ENCODE data around the gene C1QL4. TPM values are rescaled to one million over a fixed set of nuclear protein-coding genes. Genes with fewer than 3 reads are reported as not detected.
A peak's percentile ranks its signal among the peaks of the same experiment; 100 is the strongest.

Gene C1QL4
- total and polyA plus RNA-seq, 12 donors = not detected

DNA sequence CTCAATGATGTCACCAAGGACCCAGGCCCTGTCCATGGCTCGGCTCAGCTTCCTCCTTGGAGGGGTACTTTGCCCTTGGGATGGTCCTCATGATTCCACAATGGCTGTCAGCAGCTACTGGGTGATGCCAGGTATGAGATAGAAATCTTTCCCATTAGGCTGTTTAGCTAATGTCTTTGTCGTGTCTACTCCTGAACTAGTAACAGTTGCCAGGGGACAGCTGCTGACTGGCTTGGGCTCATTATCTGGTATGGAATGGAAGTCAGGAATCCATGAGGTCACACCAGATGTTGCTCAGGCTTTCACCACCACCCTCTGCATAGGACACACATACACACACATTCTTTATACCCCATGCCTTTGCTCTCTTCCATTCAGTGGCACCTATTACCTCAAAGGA, 32.8 kb downstream of the C1QL4 start:
- Histone ChIP-seq H3K4me3 (no peak overlapping the region), H3K36me3 (no peaks in the 10 kb centered on the region), H3K4me1 (no peaks in the 10 kb centered on the region), H3K27me3 (peaks cover 0 to 79% (median 47%) of the 10 kb centered on the region in 7 donors), H3K9me3 (no peaks in the 10 kb centered on the region), H3K27ac (no peak overlapping the region)
- intact Hi-C loops (cut with DNase I) = no loop called here
- ATAC-seq = no peak
- 59% methylated on average over 2 of the region's 2 CpGs for WGBS, 2 donors
- no peak for DNase-seq
- TF ChIP-seq, protein P1, sequence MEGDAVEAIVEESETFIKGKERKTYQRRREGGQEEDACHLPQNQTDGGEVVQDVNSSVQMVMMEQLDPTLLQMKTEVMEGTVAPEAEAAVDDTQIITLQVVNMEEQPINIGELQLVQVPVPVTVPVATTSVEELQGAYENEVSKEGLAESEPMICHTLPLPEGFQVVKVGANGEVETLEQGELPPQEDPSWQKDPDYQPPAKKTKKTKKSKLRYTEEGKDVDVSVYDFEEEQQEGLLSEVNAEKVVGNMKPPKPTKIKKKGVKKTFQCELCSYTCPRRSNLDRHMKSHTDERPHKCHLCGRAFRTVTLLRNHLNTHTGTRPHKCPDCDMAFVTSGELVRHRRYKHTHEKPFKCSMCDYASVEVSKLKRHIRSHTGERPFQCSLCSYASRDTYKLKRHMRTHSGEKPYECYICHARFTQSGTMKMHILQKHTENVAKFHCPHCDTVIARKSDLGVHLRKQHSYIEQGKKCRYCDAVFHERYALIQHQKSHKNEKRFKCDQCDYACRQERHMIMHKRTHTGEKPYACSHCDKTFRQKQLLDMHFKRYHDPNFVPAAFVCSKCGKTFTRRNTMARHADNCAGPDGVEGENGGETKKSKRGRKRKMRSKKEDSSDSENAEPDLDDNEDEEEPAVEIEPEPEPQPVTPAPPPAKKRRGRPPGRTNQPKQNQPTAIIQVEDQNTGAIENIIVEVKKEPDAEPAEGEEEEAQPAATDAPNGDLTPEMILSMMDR (IDR thresholded peaks at IDR 0.05) = no peak

DNA sequence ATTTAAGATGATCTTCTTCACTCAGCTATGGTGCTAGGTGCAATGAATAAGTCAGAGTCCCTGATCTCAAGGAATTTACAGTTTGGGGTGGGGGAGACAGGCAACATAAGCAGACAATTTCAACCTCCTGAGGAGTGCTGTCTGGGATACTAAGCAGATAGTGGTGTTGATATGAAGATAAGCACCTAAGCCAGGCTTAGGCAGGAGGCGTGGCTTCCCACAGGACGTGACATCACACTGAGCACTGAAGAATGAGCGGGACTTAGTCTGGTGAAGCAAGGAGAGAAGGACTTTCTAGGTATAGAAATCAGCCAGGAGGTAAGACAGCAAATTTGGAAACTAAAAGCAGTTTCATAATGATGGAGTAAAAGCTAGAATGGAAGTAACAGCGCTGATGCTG, 35.2 kb downstream of the C1QL4 start:
- Histone ChIP-seq H3K27me3 (peaks cover 10 to 81% (median 65%) of the 10 kb centered on the region in 7 donors), H3K4me3 (no peak overlapping the region), H3K27ac (no peak overlapping the region), H3K9me3 (no peaks in the 10 kb centered on the region), H3K36me3 (no peaks in the 10 kb centered on the region), H3K4me1 (peaks cover 5 to 15% (median 9%) of the 10 kb centered on the region in 9 donors)
- intact Hi-C loops (cut with DNase I) = no loop called here
- TF ChIP-seq, protein P1 (IDR thresholded peaks at IDR 0.05) = no peak
- no peak for ATAC-seq
- DNase-seq = no peak
- WGBS, 2 donors = 67 to 69% methylated on average over 4 of the region's 4 CpGs

DNA sequence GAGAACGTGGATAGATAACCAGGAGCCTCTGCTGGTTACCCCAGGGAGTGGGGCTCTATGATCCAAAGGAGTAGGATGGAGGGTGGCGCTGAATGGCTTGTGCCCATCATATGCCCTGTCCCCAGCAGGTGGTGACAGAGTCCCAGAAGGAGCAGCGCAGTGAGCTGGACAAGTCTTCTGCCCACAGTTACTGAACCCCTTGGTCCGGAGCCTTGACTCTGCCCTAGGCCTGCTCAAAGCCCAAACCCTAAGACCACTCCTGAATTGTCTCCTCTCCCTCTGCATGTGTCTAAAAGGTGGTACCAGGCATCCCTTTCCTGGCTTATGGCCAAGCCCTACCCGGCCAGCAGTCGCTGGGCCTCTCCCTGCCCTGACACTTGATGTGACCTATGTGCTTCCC, 38.8 kb downstream of the C1QL4 start:
- peak overlapping the region in 1 of 10 donors; percentile 25 for H3K4me3 ChIP-seq
- no peaks in the 10 kb centered on the region for H3K9me3 ChIP-seq
- intact Hi-C loops (cut with DNase I) = loop anchor here in 2 of 10 donors (5.0 to 10.0 kb wide), 2 partner anchors 34 to 47 kb away; partner anchors contain the start of gene DNAJC22 (in 1 of the 2)
- DNase-seq (no peak), ATAC-seq (peak in 2 of 8 donors; percentile 19 to 32)
- H3K36me3 ChIP-seq = no peaks in the 10 kb centered on the region
- TF ChIP-seq, protein P1 (IDR thresholded peaks at IDR 0.05) = no peak
- 42 to 49% methylated on average over 6 of the region's 6 CpGs for WGBS, 2 donors
- no peak overlapping the region for H3K27ac ChIP-seq
- H3K4me1 ChIP-seq = peaks cover 8 to 33% (median 26%) of the 10 kb centered on the region in 9 donors
- peaks cover 27 to 88% (median 84%) of the 10 kb centered on the region in 7 donors for H3K27me3 ChIP-seq

DNA sequence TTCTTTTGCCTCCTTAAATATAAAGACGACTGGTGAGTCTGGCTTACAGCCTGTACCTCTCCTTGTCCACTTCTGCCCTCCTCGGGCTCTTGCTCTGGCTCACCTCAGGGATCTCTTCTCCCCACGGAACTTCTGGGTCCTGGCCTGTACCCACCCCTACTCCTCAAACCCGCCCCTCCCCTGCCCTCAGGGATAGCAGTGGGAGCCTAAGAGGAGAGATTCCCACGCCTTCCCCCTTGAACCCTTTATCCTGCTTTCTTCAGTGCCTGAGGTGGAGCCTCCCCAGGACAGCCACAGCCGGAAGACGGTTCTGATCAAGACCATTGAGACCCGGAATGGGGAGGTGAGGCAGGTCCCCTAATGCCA, 39.3 kb downstream of the C1QL4 start:
- TF ChIP-seq, protein P1 (IDR thresholded peaks at IDR 0.05) = no peak
- no peak for ATAC-seq

More for the DNA sequence above, 39.3 kb downstream of the C1QL4 start:
- 16 to 17% methylated on average over 8 of the region's 8 CpGs for WGBS, 2 donors
- Histone ChIP-seq H3K4me1 (peaks cover 12 to 38% (median 31%) of the 10 kb centered on the region in 9 donors), H3K36me3 (no peaks in the 10 kb centered on the region), H3K4me3 (peak overlapping the region in 8 of 10 donors; percentile 19 to 34 (median 24)), H3K27ac (no peak overlapping the region), H3K9me3 (no peaks in the 10 kb centered on the region), H3K27me3 (peaks cover 27 to 84% (median 79%) of the 10 kb centered on the region in 7 donors)
- intact Hi-C loops (cut with DNase I) = loop anchor here in 2 of 10 donors (5.0 to 10.0 kb wide), 2 partner anchors 35 to 47 kb away; partner anchors contain the start of gene DNAJC22 (in 1 of the 2)
- no peak for DNase-seq

Data from heart right ventricle (tissue), 16 donors.